Measurements from ENCODE around the gene DCC. TPM values are rescaled to one million over a fixed set of nuclear protein-coding genes. Genes with fewer than 3 reads are reported as not detected.

The DCC gene
- total and polyA plus RNA-seq, 10 donors, result 0.03 to 9.2 (median 0.91) TPM; not detected in 1

GRCh38 chr18:53261241-53261640 is 921.2 kb downstream of the DCC start:
- Histone ChIP-seq H3K4me3 (no peak overlapping the region), H3K27ac (no peak overlapping the region), H3K4me1 (no peaks in the 10 kb centered on the region), H3K36me3 (no peaks in the 10 kb centered on the region), H3K27me3 (replicated peaks in 1 of 7) (no peaks in the 10 kb centered on the region), H3K9me3 (peaks cover 0 to 28% (median 6%) of the 10 kb centered on the region in 8 donors)
- DNase-seq, result no peak
- TF ChIP-seq POLR2AphosphoS5 (IDR thresholded peaks at IDR 0.05), result no peak
- no peak for TF ChIP-seq POLR2A (IDR thresholded peaks at IDR 0.05)
- no peak for TF ChIP-seq CTCF (IDR thresholded peaks at IDR 0.05 in 8 of 11, conservative IDR thresholded peaks at IDR 0.05 in 3 of 11)
- intact Hi-C loops (cut with DNase I; ENCODE audit: low total_unique reads), result no loop called here
- 74 to 79% (median 77%) methylated on average over 5 of the region's 5 CpGs for WGBS, 5 donors

- no peak for TF ChIP-seq POLR2A (IDR thresholded peaks at IDR 0.05)
- no peak for TF ChIP-seq POLR2AphosphoS5 (IDR thresholded peaks at IDR 0.05)
- TF ChIP-seq CTCF (IDR thresholded peaks at IDR 0.05 in 8 of 11, conservative IDR thresholded peaks at IDR 0.05 in 3 of 11), result no peak
- no peaks in the 10 kb centered on the region for H3K4me1 ChIP-seq
- H3K27ac ChIP-seq, result no peak overlapping the region
- 85 to 95% (median 88%) methylated on average over 1 of the region's 1 CpG for WGBS, 5 donors
- H3K4me3 ChIP-seq, result no peak overlapping the region
- H3K9me3 ChIP-seq, result peaks cover 0 to 22% (median 3%) of the 10 kb centered on the region in 8 donors
- no peaks in the 10 kb centered on the region for H3K36me3 ChIP-seq
- intact Hi-C loops (cut with DNase I; ENCODE audit: low total_unique reads), result no loop called here
- no peaks in the 10 kb centered on the region for H3K27me3 ChIP-seq (replicated peaks in 1 of 7)
- no peak for DNase-seq
Measured at GRCh38 chr18:53266850-53267249, 926.9 kb downstream of the DCC start.

- H3K27ac ChIP-seq, result no peak overlapping the region
- no peak for DNase-seq
- no peak overlapping the region for H3K4me3 ChIP-seq
- H3K36me3 ChIP-seq, result no peaks in the 10 kb centered on the region
- WGBS, 5 donors, result 62 to 77% (median 69%) methylated on average over 3 of the region's 3 CpGs
- intact Hi-C loops (cut with DNase I; ENCODE audit: low total_unique reads), result no loop called here
- peaks cover 0 to 15% (median 3%) of the 10 kb centered on the region in 8 donors for H3K9me3 ChIP-seq
- H3K4me1 ChIP-seq, result no peaks in the 10 kb centered on the region
- no peak for TF ChIP-seq CTCF (IDR thresholded peaks at IDR 0.05 in 8 of 11, conservative IDR thresholded peaks at IDR 0.05 in 3 of 11)
- TF ChIP-seq POLR2AphosphoS5 (IDR thresholded peaks at IDR 0.05), result no peak
- H3K27me3 ChIP-seq (replicated peaks in 1 of 7), result no peaks in the 10 kb centered on the region
Measured at GRCh38 chr18:53268455-53268854, 928.5 kb downstream of the DCC start.

- Histone ChIP-seq H3K36me3 (no peaks in the 10 kb centered on the region), H3K4me1 (no peaks in the 10 kb centered on the region), H3K27me3 (replicated peaks in 1 of 7) (no peaks in the 10 kb centered on the region), H3K27ac (no peak overlapping the region), H3K4me3 (no peak overlapping the region), H3K9me3 (peaks cover 0 to 21% (median 2%) of the 10 kb centered on the region in 8 donors)
- intact Hi-C loops (cut with DNase I; ENCODE audit: low total_unique reads), result no loop called here
- no peak for DNase-seq
- TF ChIP-seq POLR2A (IDR thresholded peaks at IDR 0.05) (no peak), POLR2AphosphoS5 (IDR thresholded peaks at IDR 0.05) (no peak), CTCF (IDR thresholded peaks at IDR 0.05 in 8 of 11, conservative IDR thresholded peaks at IDR 0.05 in 3 of 11) (no peak)
- WGBS, 5 donors, result 76 to 89% (median 84%) methylated on average over 2 of the region's 2 CpGs
Measured at GRCh38 chr18:53281406-53281805, 941.4 kb downstream of the DCC start.

Data from spleen (tissue), 11 donors.